ENCODE data around the gene FAM3B.

The FAM3B gene

DNA sequence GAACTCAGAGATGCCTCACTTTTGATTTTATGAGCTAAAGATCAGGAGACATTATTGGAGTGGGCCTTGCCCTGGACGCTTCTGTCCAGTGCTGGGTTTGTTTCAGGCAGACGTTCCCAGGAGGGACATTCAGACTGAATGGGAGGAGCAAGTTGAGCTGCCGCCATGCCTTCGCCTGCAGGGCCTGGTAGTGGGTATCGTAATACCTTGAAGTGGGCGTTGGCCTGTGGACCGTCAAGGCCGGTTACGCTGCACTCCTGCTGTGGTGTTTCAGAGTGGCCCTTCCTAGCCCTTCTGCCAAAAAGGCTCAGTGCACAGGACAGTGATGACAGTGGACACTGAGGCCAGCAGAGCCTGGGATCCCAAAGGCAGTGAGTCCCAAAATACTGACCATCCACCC, 1.6 kb downstream of the FAM3B start:
- DNase-seq (ENCODE audit: low spot score): no peak

- DNase-seq (ENCODE audit: low spot score): no peak
Measured at GRCh38 chr21:41319273-41319672, 2.7 kb downstream of the FAM3B start.

DNA sequence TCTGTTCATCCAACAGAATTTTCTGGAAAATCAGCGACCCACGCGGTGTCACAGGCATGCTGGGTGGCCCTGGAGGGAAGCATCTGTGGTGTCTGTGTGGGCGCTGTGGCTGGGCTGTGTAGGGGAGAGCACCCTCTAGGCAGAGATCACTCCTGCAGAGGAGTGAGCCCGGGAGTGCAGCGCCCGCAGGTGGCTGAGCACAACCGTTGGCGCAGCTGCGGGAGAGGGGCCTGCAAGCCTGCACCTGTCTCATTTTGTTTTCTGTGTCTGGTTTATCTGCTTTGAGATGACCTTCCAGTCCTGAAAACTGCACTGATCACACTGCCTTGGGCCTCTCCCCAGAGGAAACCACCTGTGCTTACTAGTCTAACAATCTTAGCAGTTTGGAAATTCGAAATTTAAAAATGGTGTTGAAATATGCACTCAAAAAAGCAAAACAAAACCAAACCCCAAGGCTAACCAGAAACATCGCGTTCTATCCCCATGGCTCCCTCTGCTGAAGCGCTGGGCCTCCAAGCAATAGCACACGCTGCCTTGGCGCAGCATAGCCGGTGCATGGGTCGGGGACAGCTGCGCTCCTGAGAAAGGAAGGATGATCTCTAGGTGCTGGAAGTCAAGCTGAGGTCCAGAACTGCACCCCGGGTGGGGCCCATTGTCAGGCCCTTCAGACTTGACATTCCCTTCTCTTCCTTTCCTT, 4.8 kb downstream of the FAM3B start:
- no peak for DNase-seq (ENCODE audit: low spot score)

- no peak for DNase-seq (ENCODE audit: low spot score)
Measured at GRCh38 chr21:41321908-41322495, 5.4 kb downstream of the FAM3B start.

DNA sequence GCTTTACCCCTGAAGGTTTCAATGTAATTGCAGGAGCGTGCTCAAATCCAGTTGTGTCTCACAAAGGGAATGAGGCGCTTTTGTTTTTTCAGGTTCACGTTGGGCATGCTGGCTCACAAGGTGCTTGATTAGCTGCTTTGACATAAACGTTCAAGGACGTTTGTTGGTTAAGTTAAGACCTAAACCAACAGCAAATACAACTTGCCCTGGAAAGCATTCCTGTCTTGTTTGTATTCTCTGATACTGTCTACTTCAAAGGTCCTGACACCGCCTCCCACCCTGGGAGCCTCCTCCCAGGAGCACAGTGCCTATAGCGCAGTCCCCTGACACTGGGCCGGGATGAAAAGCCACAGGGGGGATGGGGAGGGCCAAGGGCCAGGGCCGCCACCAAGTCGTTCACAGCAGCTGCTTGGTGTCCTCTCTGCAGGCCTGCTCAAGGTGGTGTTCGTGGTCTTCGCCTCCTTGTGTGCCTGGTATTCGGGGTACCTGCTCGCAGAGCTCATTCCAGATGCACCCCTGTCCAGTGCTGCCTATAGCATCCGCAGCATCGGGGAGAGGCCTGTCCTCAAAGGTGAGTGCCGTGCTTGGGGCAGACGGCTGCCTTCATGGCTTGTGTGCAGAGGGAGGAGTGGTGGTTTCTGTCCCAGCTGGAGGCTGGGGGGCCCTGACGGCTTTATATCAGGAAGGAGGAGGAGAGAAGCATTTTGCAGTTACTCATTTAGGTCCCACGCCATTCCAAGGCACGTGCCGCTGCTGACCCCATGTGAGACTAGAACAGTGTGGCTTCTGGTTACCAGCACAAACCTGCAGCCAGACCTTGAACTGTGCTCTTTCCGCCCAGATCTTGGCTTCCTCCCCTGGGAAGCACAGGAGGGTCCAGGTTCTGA, 6.1 kb downstream of the FAM3B start:
- DNase-seq (ENCODE audit: low spot score): no peak

- no peak for DNase-seq (ENCODE audit: low spot score)
Measured at GRCh38 chr21:41325138-41325912, 8.7 kb downstream of the FAM3B start.

DNA sequence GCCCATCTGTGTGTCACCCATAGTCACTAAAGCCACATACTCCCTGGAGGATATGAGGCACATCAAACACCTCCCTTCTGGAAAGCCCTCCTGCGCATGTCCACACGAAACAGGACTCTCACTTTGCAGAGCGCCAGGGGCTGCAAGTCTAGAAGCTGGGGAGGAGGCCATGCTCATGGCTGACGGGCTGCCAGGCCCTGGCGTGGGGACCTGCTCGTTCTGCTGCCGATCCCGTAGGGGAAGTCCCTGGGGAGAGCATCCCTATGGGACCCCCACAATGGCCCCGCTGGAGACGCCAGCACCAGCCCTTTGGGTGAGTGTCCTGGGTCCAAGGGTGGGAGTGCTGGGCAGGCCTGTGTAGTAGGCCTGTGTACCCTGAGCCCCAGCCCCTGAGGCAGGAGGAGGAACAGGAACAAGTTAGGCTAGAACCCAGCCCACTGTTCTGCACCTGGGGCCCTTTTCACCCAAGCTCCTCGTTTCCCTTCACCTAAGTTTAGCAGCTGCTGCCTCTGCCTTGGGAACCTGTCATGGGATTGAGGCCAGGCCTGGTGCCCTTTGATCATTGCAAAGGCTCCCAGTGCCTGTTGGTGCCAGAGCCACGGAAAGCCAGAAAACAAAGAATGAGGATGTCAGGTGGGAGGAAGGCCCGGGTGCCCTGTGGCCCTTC, 9.9 kb downstream of the FAM3B start:
- no peak for DNase-seq (ENCODE audit: low spot score)

- no peak for DNase-seq (ENCODE audit: low spot score)
Measured at GRCh38 chr21:41327753-41328152, 11.2 kb downstream of the FAM3B start.

DNA sequence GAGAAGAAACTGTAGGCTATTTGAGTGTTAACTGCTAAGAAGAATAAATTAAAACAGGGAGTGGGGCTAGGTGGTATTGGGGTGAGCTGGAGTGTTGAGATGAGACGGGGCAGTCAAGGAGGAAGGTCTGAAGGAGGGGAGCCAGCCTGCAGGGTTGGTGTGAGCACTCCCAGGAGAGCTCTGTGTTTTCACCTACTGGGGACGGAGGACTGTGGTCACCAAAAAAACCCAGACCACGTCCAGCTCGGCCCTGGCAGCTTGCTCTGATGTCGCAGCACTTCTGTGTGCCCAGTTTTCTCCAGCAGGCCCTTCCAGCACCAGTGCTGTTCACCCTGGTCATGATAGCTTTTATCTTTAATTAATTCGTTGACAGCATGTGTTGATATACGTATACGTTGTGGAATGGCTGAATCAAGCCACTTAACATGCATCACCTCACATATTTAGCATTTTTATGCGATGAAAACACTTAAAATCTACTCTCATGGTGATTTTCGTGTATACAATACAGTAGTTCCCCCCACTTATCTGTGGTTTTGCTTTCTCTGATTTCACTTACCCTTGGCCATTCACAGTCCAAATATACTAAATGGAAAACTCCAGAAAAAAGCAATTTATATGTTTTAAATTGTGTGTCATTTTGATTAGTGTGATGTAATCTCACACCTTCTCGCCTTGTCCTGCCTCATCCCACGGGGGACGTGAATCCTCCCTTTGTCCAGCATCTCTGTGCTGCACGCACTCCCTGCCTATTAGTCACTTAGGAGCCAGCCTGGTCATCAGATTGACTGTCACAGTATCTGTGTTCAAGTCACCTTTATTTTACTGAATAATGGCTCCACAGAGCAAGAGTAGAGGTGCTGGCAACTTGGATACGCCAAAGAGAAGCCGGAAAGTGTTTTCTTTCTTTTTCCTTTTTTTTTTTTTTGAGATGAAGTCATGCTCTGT, 12.3 kb downstream of the FAM3B start:
- DNase-seq (ENCODE audit: low spot score): no peak

GRCh38 chr21:41333752-41334151, 17.2 kb downstream of the FAM3B start:
- DNase-seq (ENCODE audit: low spot score): no peak

GRCh38 chr21:41337515-41337914, 20.9 kb downstream of the FAM3B start:
- DNase-seq (ENCODE audit: low spot score): no peak

- no peak for DNase-seq (ENCODE audit: low spot score)
Measured at GRCh38 chr21:41338455-41338854, 21.9 kb downstream of the FAM3B start.

DNA sequence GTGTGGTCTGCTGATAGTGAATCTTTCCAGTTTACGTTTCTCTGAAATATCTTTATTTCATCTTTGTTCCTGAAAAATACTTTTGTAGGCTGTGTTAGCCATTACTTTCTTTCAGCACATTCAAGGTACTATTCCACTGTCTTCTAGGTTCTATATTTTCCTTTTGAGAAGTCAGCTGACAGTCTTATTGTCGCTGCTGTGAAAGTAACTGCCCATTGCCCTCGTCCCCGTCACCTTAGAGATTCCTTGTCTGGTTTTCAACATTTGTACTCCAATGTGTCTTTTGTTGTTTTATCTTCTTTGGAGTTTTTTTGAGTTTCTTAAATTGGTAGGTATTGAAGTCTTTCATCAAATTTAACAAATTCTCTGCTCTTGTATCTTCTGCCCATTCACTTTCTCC, 25.4 kb downstream of the FAM3B start:
- no peak for DNase-seq (ENCODE audit: low spot score)

- no peak for DNase-seq (ENCODE audit: low spot score)
Measured at GRCh38 chr21:41344146-41344545, 27.5 kb downstream of the FAM3B start.

- DNase-seq (ENCODE audit: low spot score): no peak
Measured at GRCh38 chr21:41345356-41345755, 28.8 kb downstream of the FAM3B start.

DNA sequence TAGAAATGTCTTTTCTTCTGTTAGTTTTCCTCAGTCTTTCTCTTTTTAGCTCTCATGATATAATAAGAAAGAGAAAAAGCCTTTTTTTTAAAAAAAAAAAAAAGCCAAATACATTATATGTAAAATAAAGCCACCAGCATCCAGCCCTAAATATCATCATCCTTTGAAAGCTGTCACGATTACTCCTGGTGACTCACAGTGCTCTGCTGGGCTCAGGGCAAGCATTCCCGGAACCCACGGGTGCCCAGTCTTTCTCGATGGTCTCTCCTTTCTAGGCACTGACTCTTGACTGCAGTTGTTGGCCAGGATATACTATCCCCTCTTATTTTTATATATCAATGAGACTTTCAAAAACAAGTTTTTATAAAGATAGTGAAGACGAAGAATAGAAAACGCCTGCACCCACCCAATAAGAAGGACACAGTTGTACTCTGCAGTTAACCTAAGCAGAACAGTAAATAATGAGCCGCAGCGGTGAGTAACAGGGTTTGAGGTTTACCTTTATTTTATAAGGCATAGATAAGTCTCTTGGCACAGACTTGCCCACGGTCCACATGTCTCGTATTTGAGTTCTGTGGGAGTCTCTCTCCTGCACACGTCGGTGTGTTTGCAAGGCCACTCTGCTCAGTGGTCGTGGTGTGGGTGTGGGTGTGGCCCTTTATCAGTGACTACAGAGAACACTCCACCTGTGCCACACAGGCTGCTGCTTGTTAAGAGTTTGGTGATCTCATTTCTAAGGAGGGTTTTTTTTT, 29.5 kb downstream of the FAM3B start:
- no peak for DNase-seq (ENCODE audit: low spot score)

DNA sequence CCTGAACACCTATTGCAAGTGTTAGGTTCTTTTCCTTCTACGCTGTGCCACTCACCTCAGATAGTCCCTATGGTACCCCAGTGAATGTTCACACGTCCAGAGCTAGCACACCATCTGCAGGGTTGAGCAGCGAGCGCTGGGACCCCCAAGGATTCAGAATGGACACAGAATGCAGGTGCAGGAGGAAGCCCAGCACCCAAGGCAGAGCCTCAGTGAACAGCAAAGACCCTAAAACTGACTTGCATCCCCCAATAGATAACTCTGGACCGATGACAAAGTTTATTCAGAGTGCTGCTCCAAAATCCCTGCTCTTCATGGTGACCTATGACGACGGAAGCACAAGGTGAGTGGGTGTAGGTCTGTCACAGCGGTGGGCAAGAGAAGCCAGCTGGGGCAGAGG, 30.2 kb downstream of the FAM3B start:
- no peak for DNase-seq (ENCODE audit: low spot score)

DNA sequence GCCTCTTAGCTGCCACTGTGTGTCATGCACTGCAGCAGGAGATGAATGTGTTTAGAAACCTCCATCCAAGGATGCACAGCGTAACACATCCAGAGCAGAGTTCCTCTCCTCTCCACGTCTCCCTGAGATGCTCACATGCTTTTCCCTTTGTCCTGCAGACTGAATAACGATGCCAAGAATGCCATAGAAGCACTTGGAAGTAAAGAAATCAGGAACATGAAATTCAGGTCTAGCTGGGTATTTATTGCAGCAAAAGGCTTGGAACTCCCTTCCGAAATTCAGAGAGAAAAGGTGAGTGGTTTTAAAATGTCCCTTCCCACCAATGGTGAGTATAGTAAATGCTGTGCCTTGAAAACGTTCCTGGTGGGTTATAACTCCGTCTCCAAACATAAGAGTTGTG, 31.8 kb downstream of the FAM3B start:
- DNase-seq (ENCODE audit: low spot score): no peak

- no peak for DNase-seq (ENCODE audit: low spot score)
Measured at GRCh38 chr21:41349126-41349525, 32.5 kb downstream of the FAM3B start.

Measured in globus pallidus (tissue), 1 donor.